D721Med (cell line): ENCODE measurements around the gene RAP1GDS1.

Experiments used
- DNase-seq: peaks from one replicate; pipeline ENCODE4 v3.0.0; 2011; ENCODE audit warnings: low spot score; ENCODE audit not compliant: insufficient read length
- FAIRE-seq: peaks from 2 replicates; lab custom pipeline; 2011; peaks lifted over from hg19 to GRCh38; lab: Jason Lieb, UNC
- TF ChIP-seq, protein P1 (sequence below): IDR thresholded peaks from 2 replicates; pipeline ENCODE4 v1.5.1; 2012; ENCODE audit warnings: mild to moderate bottlenecking, control low read depth; ENCODE audit not compliant: insufficient read depth; ENCODE audit errors: missing control alignments

RAP1GDS1 gene

DNA sequence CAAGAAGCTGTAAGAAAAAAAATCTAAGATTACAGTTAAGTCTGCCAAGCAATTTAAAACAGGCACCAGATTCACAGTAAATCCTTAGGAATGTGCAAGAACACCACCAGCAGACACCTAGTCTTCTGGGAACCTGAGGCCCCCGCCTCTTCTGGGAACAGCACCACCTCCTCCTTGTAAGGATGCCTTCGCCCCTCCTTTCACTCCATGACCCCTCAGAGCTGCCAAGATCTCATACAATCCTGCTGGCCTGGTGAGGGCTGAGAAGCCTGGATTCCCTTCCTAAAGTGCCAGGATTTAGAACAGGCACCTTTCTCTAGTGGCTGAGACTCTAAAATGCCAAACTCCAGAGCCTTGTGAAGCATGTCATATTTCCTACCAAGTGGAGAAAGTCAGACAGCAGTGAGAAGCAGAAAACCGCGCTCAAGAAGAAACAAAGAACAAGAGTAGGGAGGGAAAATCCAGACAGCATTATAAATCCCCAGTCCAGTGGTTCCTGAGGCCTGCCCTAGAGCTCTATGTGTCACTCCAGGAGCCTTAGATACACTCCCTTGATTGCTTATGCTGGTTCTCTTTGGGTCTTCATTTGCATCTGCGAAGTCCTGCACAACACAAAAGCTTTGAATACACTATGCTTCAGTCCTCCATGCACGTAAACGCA is 230.8 kb downstream of the RAP1GDS1 start:
- FAIRE-seq: no peak
- no peak for DNase-seq
- TF ChIP-seq, protein P1, sequence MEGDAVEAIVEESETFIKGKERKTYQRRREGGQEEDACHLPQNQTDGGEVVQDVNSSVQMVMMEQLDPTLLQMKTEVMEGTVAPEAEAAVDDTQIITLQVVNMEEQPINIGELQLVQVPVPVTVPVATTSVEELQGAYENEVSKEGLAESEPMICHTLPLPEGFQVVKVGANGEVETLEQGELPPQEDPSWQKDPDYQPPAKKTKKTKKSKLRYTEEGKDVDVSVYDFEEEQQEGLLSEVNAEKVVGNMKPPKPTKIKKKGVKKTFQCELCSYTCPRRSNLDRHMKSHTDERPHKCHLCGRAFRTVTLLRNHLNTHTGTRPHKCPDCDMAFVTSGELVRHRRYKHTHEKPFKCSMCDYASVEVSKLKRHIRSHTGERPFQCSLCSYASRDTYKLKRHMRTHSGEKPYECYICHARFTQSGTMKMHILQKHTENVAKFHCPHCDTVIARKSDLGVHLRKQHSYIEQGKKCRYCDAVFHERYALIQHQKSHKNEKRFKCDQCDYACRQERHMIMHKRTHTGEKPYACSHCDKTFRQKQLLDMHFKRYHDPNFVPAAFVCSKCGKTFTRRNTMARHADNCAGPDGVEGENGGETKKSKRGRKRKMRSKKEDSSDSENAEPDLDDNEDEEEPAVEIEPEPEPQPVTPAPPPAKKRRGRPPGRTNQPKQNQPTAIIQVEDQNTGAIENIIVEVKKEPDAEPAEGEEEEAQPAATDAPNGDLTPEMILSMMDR: no peak

DNA sequence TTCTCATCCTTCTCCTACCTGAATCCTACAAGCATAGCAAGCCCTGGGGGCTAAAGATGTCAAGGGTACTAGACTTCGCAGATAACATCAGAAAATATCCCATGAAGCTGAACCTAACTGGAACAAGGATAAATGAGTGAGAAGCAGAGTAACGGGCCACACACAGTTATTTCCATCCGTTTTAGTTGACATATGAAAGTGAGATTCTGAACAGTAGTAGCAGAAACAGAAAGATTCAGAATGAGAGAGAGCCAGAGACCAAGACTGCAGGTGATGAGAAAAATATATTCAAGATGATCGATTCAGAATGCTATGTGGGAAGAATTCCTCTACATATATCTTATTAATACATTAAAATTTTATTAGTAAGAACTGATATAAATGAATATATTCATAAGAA is 232.1 kb downstream of the RAP1GDS1 start:
- no peak for FAIRE-seq
- TF ChIP-seq, protein P1: no peak
- no peak for DNase-seq
